NCI-H526 treated with DMSO at 0.1 percent for 48 hours (cell line): ENCODE data around the gene ANKRD2.
"Not testable (repeated sequence)": the region's sequence is repeated elsewhere in the genome, so short reads cannot be mapped to it uniquely, and the experiment has no call there.

ENCODE experiments used
- DNase-seq: peaks from one replicate; lab custom pipeline; 2025; lab: John Stamatoyannopoulos, UW

The ANKRD2 gene

DNA sequence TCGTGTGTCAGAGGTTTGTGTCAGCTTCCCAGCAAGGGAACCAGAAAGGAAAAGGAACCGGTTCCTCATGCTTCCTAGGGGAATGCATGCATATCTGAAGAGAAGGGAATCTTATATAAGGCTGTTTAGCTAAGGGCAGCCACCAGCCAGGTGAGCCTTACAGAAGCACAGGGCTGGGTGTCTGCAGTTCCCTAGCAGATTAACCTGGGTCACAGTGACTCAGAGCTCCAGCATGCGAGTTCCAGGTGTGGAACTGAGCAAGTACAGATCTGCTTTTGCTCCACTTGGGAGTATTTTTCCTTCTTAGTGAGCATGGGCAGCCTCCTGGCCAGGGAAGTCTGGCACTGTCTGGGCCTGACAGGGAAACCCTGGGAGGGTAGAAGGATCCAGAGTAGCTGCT, 957 bp upstream of the ANKRD2 start:
- no peak for DNase-seq

DNA sequence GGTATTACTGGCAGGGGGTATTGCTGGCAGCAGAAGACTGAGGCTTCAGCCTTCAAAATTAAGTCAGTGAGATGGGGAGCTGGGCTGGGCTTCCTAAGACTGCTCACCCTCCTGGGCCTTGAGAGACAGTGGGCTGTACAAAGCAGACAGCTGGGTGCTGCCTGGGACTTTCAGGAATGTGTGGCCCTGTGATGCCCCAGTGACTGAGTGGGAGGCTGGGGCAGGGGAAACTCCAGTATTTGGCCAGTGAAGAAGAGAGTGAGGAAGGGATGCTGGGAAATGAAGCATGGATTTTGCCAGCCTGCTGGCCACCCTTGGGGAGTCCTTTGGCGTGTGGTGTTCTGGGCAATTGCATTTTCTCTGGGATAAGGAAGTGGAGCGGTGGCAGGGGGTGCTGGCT, 442 bp downstream of the ANKRD2 start:
- DNase-seq = no peak

DNA sequence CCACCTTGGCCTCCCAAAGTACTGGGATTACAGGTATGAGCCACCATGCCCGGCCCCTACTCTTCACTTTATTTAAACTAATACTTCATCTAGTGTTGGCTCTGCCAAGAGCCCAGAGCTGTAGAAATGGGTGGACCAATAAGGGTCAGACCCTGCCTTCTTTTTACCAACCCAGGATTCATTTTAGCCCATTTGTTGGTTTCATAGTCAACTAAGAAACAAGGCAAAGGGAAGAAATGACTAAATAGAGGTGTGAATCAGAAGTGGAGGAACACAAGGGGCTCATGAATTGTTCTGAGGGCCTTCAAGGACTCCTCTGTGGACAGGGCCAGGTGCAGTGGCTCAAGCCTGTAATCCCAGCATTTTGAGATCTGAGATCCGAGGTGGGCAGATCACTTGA, 1.1 kb downstream of the ANKRD2 start:
- no peak for DNase-seq

DNA sequence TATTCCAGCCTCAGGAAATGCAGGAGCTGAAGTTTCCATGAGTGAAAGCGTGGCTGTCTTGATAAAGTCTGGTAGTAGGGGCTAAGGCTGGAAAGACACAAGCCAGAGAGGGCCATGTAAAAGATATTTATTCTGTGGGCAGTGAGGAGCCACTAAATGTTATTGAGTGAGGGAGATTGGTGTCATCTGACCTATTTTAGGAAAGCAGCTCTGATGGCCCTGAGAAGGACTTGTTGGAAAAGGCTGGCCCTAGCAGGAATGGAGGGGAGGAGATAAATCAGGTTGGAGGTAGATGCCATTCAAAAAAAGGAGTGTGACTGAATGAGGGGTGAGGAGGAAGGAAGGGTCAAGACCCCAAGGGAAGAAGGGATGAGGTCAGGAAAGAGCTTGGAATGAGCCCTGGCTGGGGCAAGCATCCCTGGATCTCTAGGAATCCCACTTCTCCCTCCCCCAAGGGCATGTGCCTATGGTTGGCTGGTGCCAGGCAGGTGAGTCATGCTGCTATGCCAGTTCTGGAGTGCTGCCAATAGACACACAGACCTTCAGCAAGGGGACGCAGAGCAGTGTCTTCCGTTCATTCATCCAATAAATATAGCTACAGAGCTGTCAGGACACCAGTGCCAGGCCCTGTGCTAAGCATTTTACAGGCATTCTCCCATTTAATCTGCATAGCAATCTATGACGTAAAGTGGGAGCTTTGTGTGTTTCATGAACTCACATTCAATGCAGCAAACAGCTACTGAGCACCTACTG, 2.0 kb downstream of the ANKRD2 start:
- no peak for DNase-seq

DNA sequence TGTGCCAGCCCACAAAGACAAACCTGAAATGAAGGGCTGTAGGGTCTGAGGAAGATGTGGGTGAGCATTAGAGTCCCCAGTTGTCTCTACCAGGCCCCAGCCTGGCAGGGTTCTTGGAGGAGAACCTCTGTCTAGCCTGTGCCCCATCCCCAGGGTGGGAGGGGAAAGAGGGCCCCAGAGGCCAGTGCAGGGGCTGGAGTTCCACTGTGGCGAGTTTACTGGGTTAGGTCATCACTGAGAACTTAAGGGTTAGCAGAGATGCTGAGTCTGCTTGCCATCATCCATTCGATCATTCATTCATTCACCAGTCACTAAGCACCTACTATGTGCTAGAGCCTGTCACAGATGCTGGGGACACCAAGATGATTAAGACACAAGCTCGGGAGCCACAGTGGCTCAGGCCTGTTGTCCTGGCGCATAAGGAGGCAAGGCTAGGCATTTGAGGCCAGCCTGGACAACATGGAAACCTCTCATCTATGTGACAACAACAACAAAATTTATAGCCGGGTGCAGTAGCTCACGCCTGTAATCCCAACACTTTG, 2.6 kb downstream of the ANKRD2 start:
- no peak for DNase-seq

- DNase-seq = not testable (repeated sequence)
These were observed 3.9 kb downstream of the ANKRD2 start for GRCh38 chr10:97576487-97576886.

- DNase-seq = no peak
These were observed 5.1 kb downstream of the ANKRD2 start for GRCh38 chr10:97577701-97578100.

DNA sequence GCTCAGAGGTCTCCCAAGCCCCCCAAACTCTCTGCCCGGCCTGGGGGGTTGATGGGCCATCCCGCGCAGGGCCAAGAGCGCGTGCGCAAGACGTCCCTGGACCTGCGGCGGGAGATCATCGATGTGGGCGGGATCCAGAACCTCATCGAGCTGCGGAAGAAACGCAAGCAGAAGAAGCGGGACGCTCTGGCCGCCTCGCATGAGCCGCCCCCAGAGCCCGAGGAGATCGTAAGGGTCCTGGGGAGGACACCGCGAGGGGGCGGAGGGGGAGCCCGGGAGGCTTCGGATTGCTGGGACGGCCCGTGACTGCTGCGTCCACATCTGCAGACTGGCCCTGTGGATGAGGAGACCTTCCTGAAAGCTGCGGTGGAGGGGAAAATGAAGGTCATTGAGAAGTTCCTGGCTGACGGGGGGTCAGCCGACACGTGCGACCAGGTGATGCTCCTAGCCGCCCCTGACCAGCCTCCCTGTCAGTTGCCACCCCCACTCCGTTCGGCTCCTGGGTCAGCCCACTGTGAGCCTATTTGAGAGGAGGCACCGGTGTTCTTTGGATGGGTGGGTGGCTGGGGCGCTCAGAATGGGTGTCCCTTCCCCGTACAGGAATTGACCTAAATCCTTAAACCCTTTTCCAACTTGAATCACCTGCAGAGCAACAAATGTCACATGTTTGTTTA, 5.7 kb downstream of the ANKRD2 start:
- DNase-seq = no peak

- no peak for DNase-seq
These were observed 8.1 kb downstream of the ANKRD2 start for GRCh38 chr10:97580421-97581367.

- no peak for DNase-seq
These were observed 9.6 kb downstream of the ANKRD2 start for GRCh38 chr10:97582169-97582568.

DNA sequence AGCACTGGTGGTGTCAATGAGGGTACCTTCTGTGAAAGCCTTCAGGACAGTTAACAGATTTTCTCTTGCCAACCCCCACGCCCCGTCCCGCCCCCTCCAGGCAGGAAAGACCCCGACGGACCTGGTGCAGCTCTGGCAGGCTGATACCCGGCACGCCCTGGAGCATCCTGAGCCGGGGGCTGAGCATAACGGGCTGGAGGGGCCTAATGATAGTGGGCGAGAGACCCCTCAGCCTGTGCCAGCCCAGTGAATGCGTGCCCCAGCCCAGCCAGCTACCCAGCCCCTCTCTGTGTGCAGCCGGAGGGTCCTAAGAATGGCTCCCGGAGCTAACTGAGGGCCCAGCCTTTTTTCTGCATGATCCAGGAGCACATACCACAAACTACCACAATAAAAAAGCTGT, 10.9 kb downstream of the ANKRD2 start:
- DNase-seq = no peak

GRCh38 chr10:97584060-97584797, 11.7 kb downstream of the ANKRD2 start, which contains the start of gene HOGA1:
Gene HOGA1 (plus strand): TSS chr10:97584389. CDS start chr10:97584704, 315 bp downstream.
- no peak for DNase-seq

DNA sequence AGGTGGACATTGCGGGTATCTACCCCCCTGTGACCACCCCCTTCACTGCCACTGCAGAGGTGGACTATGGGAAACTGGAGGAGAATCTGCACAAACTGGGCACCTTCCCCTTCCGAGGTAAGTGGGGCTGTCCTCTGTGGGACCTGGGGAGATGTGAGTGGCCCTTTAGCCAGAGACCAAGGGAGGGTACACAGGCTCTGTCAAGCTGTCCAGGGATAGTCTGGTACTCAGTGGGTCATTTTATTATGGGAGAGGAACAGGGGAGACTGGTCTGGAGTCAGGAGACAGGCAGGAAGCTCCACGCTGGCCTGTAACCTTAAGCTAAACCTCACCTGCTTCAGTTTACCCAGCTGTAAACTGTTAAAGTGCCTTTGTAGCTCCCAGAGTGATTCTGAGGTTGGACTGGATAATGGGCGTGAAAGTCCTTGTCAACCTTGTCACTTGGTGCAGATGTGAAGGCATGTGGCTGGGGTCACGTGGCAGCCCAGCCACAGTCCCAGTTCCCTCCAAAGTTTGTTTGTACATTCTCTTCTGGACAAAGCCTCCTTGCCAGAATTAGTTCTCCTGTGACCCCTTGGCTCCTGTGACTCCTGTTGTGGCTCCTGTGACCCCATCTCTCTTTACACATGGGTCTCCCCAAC, 12.3 kb downstream of the ANKRD2 start:
- no peak for DNase-seq

- no peak for DNase-seq
These were observed 12.8 kb downstream of the ANKRD2 start for GRCh38 chr10:97585439-97585811.

DNA sequence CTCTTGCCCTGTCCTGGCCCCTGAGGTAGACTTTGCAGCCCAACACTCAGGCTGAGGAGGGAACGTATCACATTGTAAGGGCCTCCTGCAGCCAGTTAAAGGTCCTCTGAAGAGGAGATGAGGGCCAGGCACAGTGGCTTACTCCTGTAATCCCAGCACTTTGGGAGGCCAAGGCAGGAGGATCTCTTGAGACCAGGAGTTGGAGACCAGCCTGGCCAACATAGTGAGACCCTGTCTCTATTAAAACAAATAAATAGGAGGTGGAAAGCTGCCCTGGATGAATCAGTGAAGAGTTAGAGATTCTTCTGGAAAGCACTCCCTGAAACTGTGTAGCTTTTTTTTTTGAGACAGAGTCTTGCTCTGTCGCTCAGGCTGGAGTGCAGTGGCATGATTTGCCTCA, 14.6 kb downstream of the ANKRD2 start:
- DNase-seq = no peak

DNA sequence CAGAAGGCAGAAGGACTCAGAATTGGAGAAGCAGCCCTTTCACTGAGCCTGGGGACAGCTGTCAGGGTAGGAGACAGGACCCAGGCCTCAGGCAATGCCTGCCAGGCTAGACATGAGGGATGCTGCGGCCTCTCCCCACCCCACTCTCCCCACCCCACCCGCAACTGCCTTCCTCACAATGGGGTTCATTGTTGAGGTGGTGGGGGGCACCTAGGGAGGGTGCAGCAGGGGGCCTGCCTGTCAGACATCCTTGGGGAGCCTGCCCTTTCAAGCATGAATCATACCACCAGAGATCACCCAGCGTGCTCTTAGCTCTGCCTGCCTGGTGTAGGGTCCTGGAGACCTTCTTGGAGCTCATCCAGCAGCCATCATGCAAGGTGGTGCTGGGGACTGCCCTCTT, 16.9 kb downstream of the ANKRD2 start, which contains the start of gene C10orf62:
C10orf62 (plus strand) TSS at position 243 of the 400 bp plus-strand sequence. CDS start 177 bp downstream, outside the sequence.
- DNase-seq = no peak

- no peak for DNase-seq
These were observed 17.6 kb downstream of the ANKRD2 start for GRCh38 chr10:97590082-97590747.

DNA sequence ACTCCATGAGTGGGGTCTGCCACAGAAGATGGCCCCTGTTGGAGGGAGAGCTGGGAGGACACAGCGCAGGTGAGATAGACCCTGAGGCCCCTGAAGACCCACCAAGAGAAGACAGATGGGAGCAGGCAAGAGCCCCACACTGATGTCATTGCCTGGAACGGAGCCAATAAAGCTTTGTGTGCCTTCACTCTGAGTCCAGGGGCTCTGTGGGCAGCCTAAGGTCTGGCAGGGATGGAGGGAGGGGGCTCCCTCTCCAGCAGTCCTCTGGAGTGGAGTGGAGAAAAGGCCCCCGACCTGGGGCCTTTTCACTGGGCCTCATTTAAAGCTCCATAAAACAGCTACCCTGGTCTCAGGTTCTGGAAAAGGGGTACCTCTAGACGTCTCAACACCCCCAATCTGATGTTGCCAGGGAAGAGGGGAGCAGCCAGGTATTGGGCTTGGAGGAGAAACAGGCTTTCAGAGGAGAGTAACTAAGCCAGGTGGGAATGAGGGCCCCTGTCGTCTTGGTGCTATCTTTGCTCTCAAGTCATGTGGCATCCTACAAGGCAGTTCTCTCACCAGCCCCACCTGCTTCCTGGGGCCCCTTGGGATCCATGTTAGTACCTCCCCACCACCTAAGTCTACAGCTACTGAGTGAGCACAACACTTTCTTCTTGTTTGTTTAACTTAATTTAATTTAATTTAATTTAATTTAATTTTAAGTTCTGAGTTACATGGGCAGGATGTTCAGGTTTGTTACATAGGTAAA, 18.3 kb downstream of the ANKRD2 start:
- DNase-seq = no peak

DNA sequence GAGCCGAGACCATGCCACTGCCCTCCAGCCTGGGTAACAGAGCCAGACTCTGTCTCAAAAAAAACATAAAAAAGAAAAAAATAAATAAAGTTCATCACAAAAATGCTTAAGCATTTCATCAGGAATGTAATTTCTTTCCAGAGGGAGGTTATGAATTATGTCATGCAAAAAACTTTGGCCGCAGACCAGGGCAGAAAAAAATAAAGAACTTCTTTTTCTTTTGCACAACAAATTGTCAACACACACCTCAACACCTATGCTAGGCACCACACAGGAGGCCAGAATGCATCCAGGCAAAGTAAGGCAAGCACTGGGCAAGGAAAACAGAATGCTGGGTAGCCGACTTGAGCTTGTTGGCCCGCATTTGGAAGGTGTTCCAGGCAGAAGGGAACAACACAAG, 20.8 kb downstream of the ANKRD2 start:
- no peak for DNase-seq
